Peyer's patch (tissue), 4 donors: Measurements from ENCODE around the gene HES7.

Experiments
- POLR2A ChIP-seq, 2 donors: fragments of 450-650 bp; IDR thresholded peaks; one replicate each; pipeline ENCODE4 v1.5.1; 2017; ENCODE audit warnings: antibody characterized with exemption in 2 of 2, mild to moderate bottlenecking in 2 of 2, moderate library complexity in 2 of 2
- TF ChIP-seq, protein P1 (sequence below), 6 experiments: fragments of 450-650 bp in 4 of 6; fragments of 200-600 bp in 2 of 6; sonication (generic) in 1 of 6; IDR thresholded peaks; one replicate each; pipeline ENCODE4 v1.5.1; 2017 to 2019; ENCODE audit warnings: antibody characterized with exemption in 6 of 6, mild to moderate bottlenecking in 3 of 6, moderate library complexity in 1 of 6

DNA sequence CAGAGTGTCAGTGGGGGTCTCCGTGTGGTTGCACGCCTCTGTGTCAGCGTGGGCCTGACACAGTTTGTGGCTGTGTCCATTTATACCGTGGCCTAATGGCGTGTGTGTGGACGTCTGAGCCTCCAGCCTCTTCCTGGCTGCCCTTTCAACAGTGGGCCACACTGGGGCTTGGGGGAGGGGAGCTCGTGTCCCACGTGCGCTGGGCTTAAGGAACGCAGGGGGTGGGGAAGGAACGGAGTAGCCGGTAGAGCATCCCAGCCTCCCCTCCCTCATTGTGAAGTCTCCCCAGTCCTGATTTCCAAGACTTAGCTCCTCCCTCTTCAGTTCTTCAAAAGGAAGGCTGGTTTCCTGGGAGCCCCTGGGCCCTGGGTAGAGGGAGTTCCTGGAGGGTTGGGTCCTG is 9.5 kb upstream of the HES7 start:
- TF ChIP-seq POLR2A (IDR thresholded peaks at IDR 0.05) = no peak
- TF ChIP-seq, protein P1, sequence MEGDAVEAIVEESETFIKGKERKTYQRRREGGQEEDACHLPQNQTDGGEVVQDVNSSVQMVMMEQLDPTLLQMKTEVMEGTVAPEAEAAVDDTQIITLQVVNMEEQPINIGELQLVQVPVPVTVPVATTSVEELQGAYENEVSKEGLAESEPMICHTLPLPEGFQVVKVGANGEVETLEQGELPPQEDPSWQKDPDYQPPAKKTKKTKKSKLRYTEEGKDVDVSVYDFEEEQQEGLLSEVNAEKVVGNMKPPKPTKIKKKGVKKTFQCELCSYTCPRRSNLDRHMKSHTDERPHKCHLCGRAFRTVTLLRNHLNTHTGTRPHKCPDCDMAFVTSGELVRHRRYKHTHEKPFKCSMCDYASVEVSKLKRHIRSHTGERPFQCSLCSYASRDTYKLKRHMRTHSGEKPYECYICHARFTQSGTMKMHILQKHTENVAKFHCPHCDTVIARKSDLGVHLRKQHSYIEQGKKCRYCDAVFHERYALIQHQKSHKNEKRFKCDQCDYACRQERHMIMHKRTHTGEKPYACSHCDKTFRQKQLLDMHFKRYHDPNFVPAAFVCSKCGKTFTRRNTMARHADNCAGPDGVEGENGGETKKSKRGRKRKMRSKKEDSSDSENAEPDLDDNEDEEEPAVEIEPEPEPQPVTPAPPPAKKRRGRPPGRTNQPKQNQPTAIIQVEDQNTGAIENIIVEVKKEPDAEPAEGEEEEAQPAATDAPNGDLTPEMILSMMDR (IDR thresholded peaks at IDR 0.05) = no peak
